HEK293 (cell line): ENCODE data around the gene HNRNPA2B1.

ENCODE experiments used
- CTCF ChIA-PET: fragments of 350-600 bp; formaldehyde crosslinking; extraction: SDS; loops from one replicate; lab custom pipeline; 2021; ENCODE audit warnings: antibody characterized with exemption; lab: Yijun Ruan, JAX
- POLR2A ChIA-PET: fragments of 300-600 bp; formaldehyde crosslinking; extraction: SDS; loops from one replicate; lab custom pipeline; 2020; ENCODE audit warnings: antibody characterized with exemption, inconsistent platforms; lab: Yijun Ruan, JAX
- H3K27ac ChIP-seq: fragments of 200-500 bp; sonication (Bioruptor generic); 2 replicates; pipeline ENCODE4 v1.5.1; 2014; ENCODE audit warnings: low read depth, low read length, control low read depth, inconsistent platforms; ENCODE audit errors: extremely low read depth
- H3K36me3 ChIP-seq, 2 experiments: fragments of 200-500 bp in 1 of 2; sonication (Bioruptor generic) in 1 of 2; 1 replicate in 1 of 2; 2 replicates in 1 of 2; pipeline ENCODE4 v1.5.1; 2014 to 2017; ENCODE audit warnings: inconsistent platforms in 2 of 2, low read length in 2 of 2; ENCODE audit not compliant: control insufficient read depth in 2 of 2, insufficient read depth in 1 of 2
- H3K4me1 ChIP-seq: fragments of 200-500 bp; sonication (Bioruptor generic); 2 replicates; pipeline ENCODE4 v1.5.1; 2014; ENCODE audit warnings: mild to moderate bottlenecking, low read length, inconsistent platforms; ENCODE audit not compliant: control insufficient read depth, insufficient read depth
- H3K4me3 ChIP-seq: 2 replicates; pipeline ENCODE4 v1.5.1; 2011; ENCODE audit warnings: low read depth, mild to moderate bottlenecking, control low read depth, low read length, moderate library complexity
- H3K9me3 ChIP-seq: fragments of 200-500 bp; sonication (Bioruptor generic); 2 replicates; pipeline ENCODE4 v1.5.1; 2014; ENCODE audit warnings: low read depth, low read length, inconsistent platforms; ENCODE audit not compliant: control insufficient read depth, insufficient read depth
- MZF1 ChIP-seq: fragments of 450-650 bp; formaldehyde crosslinking; IDR thresholded peaks from 2 replicates; pipeline ENCODE4 v1.5.1; 2017; ENCODE audit warnings: missing biosample characterization, missing genetic modification characterization, borderline replicate concordance
- TCF7L2 ChIP-seq: IDR thresholded peaks from 2 replicates; pipeline ENCODE4 v1.6.1; 2011; ENCODE audit warnings: low read depth, mild to moderate bottlenecking, inconsistent platforms, low read length, moderate library complexity, borderline replicate concordance
- WT1 ChIP-seq: fragments of 450-650 bp; formaldehyde crosslinking; IDR thresholded peaks from 2 replicates; pipeline ENCODE4 v1.5.1; 2016; ENCODE audit warnings: missing biosample characterization, missing genetic modification characterization
- ZFP41 ChIP-seq: fragments of 450-650 bp; formaldehyde crosslinking; IDR thresholded peaks from 2 replicates; pipeline ENCODE4 v1.5.1; 2016; ENCODE audit warnings: missing biosample characterization, missing genetic modification characterization, borderline replicate concordance
- ZNF112 ChIP-seq: fragments of 450-650 bp; formaldehyde crosslinking; IDR thresholded peaks from 2 replicates; pipeline ENCODE4 v1.5.0; 2017; ENCODE audit warnings: missing biosample characterization, missing genetic modification characterization
- ZNF121 ChIP-seq: fragments of 450-650 bp; formaldehyde crosslinking; IDR thresholded peaks from 2 replicates; pipeline ENCODE4 v1.5.1; 2016; ENCODE audit warnings: missing biosample characterization, missing genetic modification characterization
- ZNF202 ChIP-seq: fragments of 450-650 bp; formaldehyde crosslinking; IDR thresholded peaks from 2 replicates; pipeline ENCODE4 v1.5.1; 2016; ENCODE audit warnings: missing biosample characterization, missing genetic modification characterization, borderline replicate concordance
- ZNF274 ChIP-seq, 2 experiments: fragments of 200-500 bp in 1 of 2; fragments of 450-650 bp in 1 of 2; sonication (Bioruptor generic) in 1 of 2; formaldehyde crosslinking in 1 of 2; IDR thresholded peaks; 2 replicates each; pipeline versions ENCODE4 v1.5.1 to v1.6.1; 2014 to 2016; ENCODE audit warnings: borderline replicate concordance in 1 of 2, inconsistent platforms in 1 of 2, low read length in 1 of 2, missing biosample characterization in 1 of 2, missing genetic modification characterization in 1 of 2
- ZNF366 ChIP-seq: fragments of 450-650 bp; formaldehyde crosslinking; conservative IDR thresholded peaks from 2 replicates; pipeline ENCODE4 v1.5.1; 2016; ENCODE audit warnings: missing biosample characterization, missing genetic modification characterization
- ZNF596 ChIP-seq: fragments of 450-650 bp; IDR thresholded peaks from 2 replicates; pipeline ENCODE4 v1.5.0; 2018; ENCODE audit warnings: missing biosample characterization, mild to moderate bottlenecking, missing genetic modification characterization, moderate library complexity
- ZNF777 ChIP-seq: fragments of 450-650 bp; formaldehyde crosslinking; IDR thresholded peaks from 2 replicates; pipeline ENCODE4 v1.5.1; 2017; ENCODE audit warnings: missing biosample characterization, missing genetic modification characterization, borderline replicate concordance
- ZNF785 ChIP-seq: fragments of 450-650 bp; formaldehyde crosslinking; IDR thresholded peaks from 2 replicates; pipeline ENCODE4 v1.5.1; 2016; ENCODE audit warnings: missing biosample characterization, missing genetic modification characterization
- ZNF791 ChIP-seq: fragments of 450-650 bp; formaldehyde crosslinking; IDR thresholded peaks from 2 replicates; pipeline ENCODE4 v1.5.1; 2016; ENCODE audit warnings: missing biosample characterization, missing genetic modification characterization
- TF ChIP-seq, protein P1 (sequence below): fragments of 450-650 bp; formaldehyde crosslinking; IDR thresholded peaks from 2 replicates; pipeline ENCODE4 v1.5.1; 2016; ENCODE audit warnings: missing biosample characterization, missing genetic modification characterization
- TF ChIP-seq, protein P2 (sequence below): fragments of 450-650 bp; formaldehyde crosslinking; conservative IDR thresholded peaks from 2 replicates; pipeline ENCODE4 v1.5.1; 2016; ENCODE audit warnings: low read depth, missing biosample characterization, missing genetic modification characterization
- TF ChIP-seq, protein P3 (sequence below): IDR thresholded peaks from 2 replicates; pipeline ENCODE4 v1.6.1; 2011; ENCODE audit warnings: mild to moderate bottlenecking, low read depth, low read length, borderline replicate concordance

HNRNPA2B1 gene

DNA sequence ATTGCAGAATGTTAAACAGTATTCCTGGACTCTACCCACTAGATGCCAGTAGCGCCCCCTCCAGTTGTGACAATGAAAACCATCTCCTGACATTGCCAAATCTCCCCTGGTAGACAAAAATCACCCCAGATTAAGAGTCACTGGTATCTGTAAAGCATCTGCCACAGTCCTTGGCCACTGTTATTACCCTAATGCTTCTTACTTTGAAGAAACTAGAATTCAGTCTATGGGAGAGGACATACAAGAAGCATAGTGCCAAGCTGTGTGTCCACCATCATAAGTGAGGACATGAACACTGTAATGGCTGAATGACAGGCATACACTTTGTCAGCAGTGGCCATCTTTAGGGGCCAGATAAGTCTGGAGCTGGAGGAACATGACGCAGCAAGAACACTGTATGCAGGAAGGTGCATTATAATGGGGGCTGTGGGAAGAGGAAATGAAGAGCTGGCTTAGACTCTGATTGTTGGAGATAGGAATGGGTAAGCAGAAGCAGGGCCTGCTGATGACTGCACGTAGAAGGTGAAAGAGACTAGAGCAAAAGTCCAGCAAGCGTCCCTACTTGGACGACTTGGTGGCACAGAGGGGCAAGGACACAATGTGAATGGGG is 33.5 kb upstream of the HNRNPA2B1 start:
- ChIA-PET CTCF (no interaction called here), POLR2A (interaction anchor here (1.3 kb wide), 1 partner anchor 34 kb away, joined by 3 read pairs; no protein-coding TSS in a partner anchor)
- no peaks in the 10 kb centered on the region for H3K4me1 ChIP-seq
- TF ChIP-seq WT1 (tag by site-specific recombination) (no peak), ZNF791 (tag by site-specific recombination) (no peak), ZNF785 (no peak), TCF7L2 (no peak), ZNF121 (tag by site-specific recombination) (no peak), ZNF112 (tag by site-specific recombination) (no peak)
- H3K27ac ChIP-seq: no peak overlapping the region
- H3K4me3 ChIP-seq: no peak overlapping the region
- H3K9me3 ChIP-seq: no peaks in the 10 kb centered on the region
- H3K36me3 ChIP-seq: no peaks in the 10 kb centered on the region

DNA sequence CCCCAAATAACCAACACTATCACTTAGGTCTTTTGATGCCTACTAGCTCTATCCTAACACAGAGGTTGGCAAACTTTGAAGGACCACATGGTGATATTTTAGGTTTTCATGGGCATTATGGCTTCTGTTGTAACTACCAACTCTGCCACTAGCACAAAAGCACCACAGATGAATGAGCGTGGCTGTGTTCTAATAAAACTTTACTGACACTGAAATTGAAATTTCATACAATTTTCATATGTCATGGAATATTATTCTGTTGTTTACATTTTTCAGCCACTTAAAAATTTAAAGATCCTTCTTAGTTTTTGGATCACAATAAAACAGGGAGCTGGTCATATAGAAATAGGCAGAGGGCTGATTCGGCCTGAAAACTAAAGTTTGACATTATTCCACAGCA is 27.4 kb upstream of the HNRNPA2B1 start:
- H3K36me3 ChIP-seq: no peaks in the 10 kb centered on the region
- no peaks in the 10 kb centered on the region for H3K9me3 ChIP-seq
- ChIA-PET POLR2A (no interaction called here), CTCF (no interaction called here)
- H3K4me1 ChIP-seq: no peaks in the 10 kb centered on the region
- H3K4me3 ChIP-seq: no peak overlapping the region
- no peak overlapping the region for H3K27ac ChIP-seq
- TF ChIP-seq ZNF202 (tag by site-specific recombination) (no peak), ZNF274 (IDR thresholded peaks at IDR 0.05; ENCODE audit: low read length) (no peak), ZNF274 (tag by site-specific recombination; IDR thresholded peaks at IDR 0.05; ENCODE audit: borderline replicate concordance) (no peak), MZF1 (no peak), ZNF777 (tag by site-specific recombination) (no peak), ZFP41 (no peak), ZNF366 (tag by site-specific recombination) (no peak), ZNF596 (tag by site-specific recombination) (no peak)
- TF ChIP-seq, protein P1, sequence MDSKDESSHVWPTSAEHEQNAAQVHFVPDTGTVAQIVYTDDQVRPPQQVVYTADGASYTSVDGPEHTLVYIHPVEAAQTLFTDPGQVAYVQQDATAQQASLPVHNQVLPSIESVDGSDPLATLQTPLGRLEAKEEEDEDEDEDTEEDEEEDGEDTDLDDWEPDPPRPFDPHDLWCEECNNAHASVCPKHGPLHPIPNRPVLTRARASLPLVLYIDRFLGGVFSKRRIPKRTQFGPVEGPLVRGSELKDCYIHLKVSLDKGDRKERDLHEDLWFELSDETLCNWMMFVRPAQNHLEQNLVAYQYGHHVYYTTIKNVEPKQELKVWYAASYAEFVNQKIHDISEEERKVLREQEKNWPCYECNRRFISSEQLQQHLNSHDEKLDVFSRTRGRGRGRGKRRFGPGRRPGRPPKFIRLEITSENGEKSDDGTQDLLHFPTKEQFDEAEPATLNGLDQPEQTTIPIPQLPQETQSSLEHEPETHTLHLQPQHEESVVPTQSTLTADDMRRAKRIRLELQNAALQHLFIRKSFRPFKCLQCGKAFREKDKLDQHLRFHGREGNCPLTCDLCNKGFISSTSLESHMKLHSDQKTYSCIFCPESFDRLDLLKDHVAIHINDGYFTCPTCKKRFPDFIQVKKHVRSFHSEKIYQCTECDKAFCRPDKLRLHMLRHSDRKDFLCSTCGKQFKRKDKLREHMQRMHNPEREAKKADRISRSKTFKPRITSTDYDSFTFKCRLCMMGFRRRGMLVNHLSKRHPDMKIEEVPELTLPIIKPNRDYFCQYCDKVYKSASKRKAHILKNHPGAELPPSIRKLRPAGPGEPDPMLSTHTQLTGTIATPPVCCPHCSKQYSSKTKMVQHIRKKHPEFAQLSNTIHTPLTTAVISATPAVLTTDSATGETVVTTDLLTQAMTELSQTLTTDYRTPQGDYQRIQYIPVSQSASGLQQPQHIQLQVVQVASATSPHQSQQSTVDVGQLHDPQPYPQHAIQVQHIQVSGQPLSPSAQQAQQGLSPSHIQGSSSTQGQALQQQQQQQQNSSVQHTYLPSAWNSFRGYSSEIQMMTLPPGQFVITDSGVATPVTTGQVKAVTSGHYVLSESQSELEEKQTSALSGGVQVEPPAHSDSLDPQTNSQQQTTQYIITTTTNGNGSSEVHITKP (tag by site-specific recombination): no peak
- TF ChIP-seq, protein P2, sequence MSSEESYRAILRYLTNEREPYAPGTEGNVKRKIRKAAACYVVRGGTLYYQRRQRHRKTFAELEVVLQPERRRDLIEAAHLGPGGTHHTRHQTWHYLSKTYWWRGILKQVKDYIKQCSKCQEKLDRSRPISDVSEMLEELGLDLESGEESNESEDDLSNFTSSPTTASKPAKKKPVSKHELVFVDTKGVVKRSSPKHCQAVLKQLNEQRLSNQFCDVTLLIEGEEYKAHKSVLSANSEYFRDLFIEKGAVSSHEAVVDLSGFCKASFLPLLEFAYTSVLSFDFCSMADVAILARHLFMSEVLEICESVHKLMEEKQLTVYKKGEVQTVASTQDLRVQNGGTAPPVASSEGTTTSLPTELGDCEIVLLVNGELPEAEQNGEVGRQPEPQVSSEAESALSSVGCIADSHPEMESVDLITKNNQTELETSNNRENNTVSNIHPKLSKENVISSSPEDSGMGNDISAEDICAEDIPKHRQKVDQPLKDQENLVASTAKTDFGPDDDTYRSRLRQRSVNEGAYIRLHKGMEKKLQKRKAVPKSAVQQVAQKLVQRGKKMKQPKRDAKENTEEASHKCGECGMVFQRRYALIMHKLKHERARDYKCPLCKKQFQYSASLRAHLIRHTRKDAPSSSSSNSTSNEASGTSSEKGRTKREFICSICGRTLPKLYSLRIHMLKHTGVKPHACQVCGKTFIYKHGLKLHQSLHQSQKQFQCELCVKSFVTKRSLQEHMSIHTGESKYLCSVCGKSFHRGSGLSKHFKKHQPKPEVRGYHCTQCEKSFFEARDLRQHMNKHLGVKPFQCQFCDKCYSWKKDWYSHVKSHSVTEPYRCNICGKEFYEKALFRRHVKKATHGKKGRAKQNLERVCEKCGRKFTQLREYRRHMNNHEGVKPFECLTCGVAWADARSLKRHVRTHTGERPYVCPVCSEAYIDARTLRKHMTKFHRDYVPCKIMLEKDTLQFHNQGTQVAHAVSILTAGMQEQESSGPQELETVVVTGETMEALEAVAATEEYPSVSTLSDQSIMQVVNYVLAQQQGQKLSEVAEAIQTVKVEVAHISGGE: no peak
- TF ChIP-seq, protein P3, sequence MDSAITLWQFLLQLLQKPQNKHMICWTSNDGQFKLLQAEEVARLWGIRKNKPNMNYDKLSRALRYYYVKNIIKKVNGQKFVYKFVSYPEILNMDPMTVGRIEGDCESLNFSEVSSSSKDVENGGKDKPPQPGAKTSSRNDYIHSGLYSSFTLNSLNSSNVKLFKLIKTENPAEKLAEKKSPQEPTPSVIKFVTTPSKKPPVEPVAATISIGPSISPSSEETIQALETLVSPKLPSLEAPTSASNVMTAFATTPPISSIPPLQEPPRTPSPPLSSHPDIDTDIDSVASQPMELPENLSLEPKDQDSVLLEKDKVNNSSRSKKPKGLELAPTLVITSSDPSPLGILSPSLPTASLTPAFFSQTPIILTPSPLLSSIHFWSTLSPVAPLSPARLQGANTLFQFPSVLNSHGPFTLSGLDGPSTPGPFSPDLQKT: no peak
- TF ChIP-seq, all 188 proteins: peak for 0
